Skeletal muscle cell (primary cell): ENCODE data around the gene KMT2B.
A peak's percentile ranks its signal among the peaks of the same experiment; 100 is the strongest.

Source experiments
- DNase-seq: peaks from one replicate; pipeline ENCODE4 v3.0.0-alpha.2; 2010; ENCODE audit warnings: low read depth
- H3K4me3 ChIP-seq: 2 replicates; pipeline ENCODE4 v1.5.1; 2011; ENCODE audit warnings: low read depth, mild to moderate bottlenecking, control low read depth, low read length, moderate library complexity

KMT2B gene

GRCh38 chr19:35710784-35711723, 6.7 kb upstream of the KMT2B start:
- H3K4me3 ChIP-seq: no peak overlapping the region
- no peak for DNase-seq

- no peak overlapping the region for H3K4me3 ChIP-seq
- DNase-seq: no peak
These were observed 5.0 kb upstream of the KMT2B start for GRCh38 chr19:35712567-35713505.

- no peak overlapping the region for H3K4me3 ChIP-seq
- DNase-seq: no peak
These were observed 4.3 kb upstream of the KMT2B start for GRCh38 chr19:35713506-35713850.

- no peak overlapping the region for H3K4me3 ChIP-seq
- DNase-seq: no peak
These were observed 3.8 kb upstream of the KMT2B start for GRCh38 chr19:35713904-35714495.

- H3K4me3 ChIP-seq: no peak overlapping the region
- DNase-seq: no peak
These were observed 3.0 kb upstream of the KMT2B start for GRCh38 chr19:35714601-35715354.

GRCh38 chr19:35715355-35715809, 2.4 kb upstream of the KMT2B start:
- no peak overlapping the region for H3K4me3 ChIP-seq
- DNase-seq: no peak

- no peak for DNase-seq
- H3K4me3 ChIP-seq: peak overlapping the region; percentile 84
These were observed 1.6 kb upstream of the KMT2B start for GRCh38 chr19:35715981-35716800.

GRCh38 chr19:35716801-35717664, 770 bp upstream of the KMT2B start:
- peak overlapping the region; percentile 84 for H3K4me3 ChIP-seq
- DNase-seq: peak; percentile 84

- DNase-seq: no peak
- H3K4me3 ChIP-seq: peak overlapping the region; percentile 72
These were observed 690 bp downstream of the KMT2B start for GRCh38 chr19:35718345-35719041.

- no peak for DNase-seq
- H3K4me3 ChIP-seq: peak overlapping the region; percentile 72
These were observed 1.8 kb downstream of the KMT2B start for GRCh38 chr19:35719402-35720162.

GRCh38 chr19:35720163-35720524, 2.3 kb downstream of the KMT2B start:
- DNase-seq: no peak
- H3K4me3 ChIP-seq: no peak overlapping the region

GRCh38 chr19:35720648-35721047, 2.8 kb downstream of the KMT2B start:
- DNase-seq: no peak
- H3K4me3 ChIP-seq: no peak overlapping the region

- DNase-seq: no peak
These were observed 3.6 kb downstream of the KMT2B start for GRCh38 chr19:35721374-35721773.

GRCh38 chr19:35722461-35722860, 4.7 kb downstream of the KMT2B start:
- DNase-seq: no peak
- no peak overlapping the region for H3K4me3 ChIP-seq

More at GRCh38 chr19:35721374-35721773, 3.6 kb downstream of the KMT2B start:
- H3K4me3 ChIP-seq: no peak overlapping the region

- DNase-seq: no peak
- no peak overlapping the region for H3K4me3 ChIP-seq
These were observed 5.1 kb downstream of the KMT2B start for GRCh38 chr19:35722897-35723296.

GRCh38 chr19:35723671-35724070, 5.9 kb downstream of the KMT2B start:
- no peak for DNase-seq
- no peak overlapping the region for H3K4me3 ChIP-seq
